GM12801 (cell line): ENCODE data around the gene PARP9.

Source experiments
- TF ChIP-seq, protein P1 (sequence below): IDR thresholded peaks from one replicate; pipeline ENCODE4 v1.5.1; 2011; ENCODE audit warnings: control low read depth; ENCODE audit not compliant: insufficient read length; ENCODE audit errors: extremely low read depth

PARP9 gene

GRCh38 chr3:122493296-122493695, 70.8 kb downstream of the PARP9 start:
- TF ChIP-seq, protein P1, sequence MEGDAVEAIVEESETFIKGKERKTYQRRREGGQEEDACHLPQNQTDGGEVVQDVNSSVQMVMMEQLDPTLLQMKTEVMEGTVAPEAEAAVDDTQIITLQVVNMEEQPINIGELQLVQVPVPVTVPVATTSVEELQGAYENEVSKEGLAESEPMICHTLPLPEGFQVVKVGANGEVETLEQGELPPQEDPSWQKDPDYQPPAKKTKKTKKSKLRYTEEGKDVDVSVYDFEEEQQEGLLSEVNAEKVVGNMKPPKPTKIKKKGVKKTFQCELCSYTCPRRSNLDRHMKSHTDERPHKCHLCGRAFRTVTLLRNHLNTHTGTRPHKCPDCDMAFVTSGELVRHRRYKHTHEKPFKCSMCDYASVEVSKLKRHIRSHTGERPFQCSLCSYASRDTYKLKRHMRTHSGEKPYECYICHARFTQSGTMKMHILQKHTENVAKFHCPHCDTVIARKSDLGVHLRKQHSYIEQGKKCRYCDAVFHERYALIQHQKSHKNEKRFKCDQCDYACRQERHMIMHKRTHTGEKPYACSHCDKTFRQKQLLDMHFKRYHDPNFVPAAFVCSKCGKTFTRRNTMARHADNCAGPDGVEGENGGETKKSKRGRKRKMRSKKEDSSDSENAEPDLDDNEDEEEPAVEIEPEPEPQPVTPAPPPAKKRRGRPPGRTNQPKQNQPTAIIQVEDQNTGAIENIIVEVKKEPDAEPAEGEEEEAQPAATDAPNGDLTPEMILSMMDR: no peak

- TF ChIP-seq, protein P1: no peak
Measured at GRCh38 chr3:122488262-122488973, 75.7 kb downstream of the PARP9 start.

DNA sequence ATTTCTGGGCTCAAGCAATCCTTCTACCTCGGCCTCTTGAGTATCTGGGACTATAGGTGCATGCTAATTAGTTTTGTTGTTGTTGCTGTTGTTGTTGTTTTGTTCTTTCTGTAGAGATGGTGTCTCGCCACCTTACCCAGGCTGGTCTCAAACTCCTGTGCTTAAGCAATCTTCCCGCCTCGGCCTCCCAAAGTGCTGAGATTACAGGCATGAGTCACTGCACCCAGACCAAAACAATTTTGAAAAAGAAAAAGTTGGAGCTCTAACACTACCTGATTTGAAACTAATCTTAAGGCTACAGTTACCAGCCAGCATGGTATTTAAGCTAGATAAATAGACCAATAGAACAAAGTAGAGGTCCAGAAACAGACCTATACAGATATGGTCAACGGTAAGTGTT, 79.1 kb downstream of the PARP9 start:
- TF ChIP-seq, protein P1: no peak

DNA sequence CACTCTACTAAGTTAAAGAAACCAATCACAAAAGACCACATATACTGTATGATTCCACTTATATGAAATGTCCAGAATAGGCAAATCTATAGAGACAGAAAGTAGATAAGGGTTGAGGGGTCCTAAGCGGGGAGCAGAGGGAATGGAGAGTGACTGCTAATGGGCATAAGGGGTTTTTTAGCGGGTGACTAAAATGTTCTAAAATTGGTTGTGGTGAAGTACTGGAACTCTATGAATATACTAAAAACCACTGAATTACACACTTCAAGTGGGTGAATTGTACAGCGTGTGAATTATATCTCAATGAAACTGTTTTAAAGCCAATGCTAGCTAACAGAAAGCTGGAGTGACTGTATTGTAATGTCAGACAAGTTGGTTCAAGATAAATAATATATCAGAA, 82.7 kb downstream of the PARP9 start:
- TF ChIP-seq, protein P1: no peak
